Subcutaneous adipose tissue (tissue), 4 donors: ENCODE measurements around the gene RABEP2. TPM values are rescaled to one million over a fixed set of nuclear protein-coding genes. Genes with fewer than 3 reads are reported as not detected.

Experiments used
- total RNA-seq, 4 donors: library from RNA; depleted of rRNA; stranded (reverse); fragments of >200 nt; gene quantifications; one replicate each; pipeline ENCODE4 v1.1.0, GENCODE V29; 2016
- TF ChIP-seq, protein P1 (sequence below): fragments of 450-650 bp; IDR thresholded peaks from one replicate; pipeline ENCODE4 v1.5.1; 2016; ENCODE audit warnings: low read depth, mild to moderate bottlenecking, control low read depth, antibody characterized with exemption, moderate library complexity

The RABEP2 gene
- total RNA-seq, 4 donors from 2014 or later, result 9.0 to 19.6 (median 16.4) TPM

- TF ChIP-seq, protein P1, sequence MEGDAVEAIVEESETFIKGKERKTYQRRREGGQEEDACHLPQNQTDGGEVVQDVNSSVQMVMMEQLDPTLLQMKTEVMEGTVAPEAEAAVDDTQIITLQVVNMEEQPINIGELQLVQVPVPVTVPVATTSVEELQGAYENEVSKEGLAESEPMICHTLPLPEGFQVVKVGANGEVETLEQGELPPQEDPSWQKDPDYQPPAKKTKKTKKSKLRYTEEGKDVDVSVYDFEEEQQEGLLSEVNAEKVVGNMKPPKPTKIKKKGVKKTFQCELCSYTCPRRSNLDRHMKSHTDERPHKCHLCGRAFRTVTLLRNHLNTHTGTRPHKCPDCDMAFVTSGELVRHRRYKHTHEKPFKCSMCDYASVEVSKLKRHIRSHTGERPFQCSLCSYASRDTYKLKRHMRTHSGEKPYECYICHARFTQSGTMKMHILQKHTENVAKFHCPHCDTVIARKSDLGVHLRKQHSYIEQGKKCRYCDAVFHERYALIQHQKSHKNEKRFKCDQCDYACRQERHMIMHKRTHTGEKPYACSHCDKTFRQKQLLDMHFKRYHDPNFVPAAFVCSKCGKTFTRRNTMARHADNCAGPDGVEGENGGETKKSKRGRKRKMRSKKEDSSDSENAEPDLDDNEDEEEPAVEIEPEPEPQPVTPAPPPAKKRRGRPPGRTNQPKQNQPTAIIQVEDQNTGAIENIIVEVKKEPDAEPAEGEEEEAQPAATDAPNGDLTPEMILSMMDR, result no peak
Observed at GRCh38 chr16:28936784-28937155, 11.7 kb upstream of the RABEP2 start.

DNA sequence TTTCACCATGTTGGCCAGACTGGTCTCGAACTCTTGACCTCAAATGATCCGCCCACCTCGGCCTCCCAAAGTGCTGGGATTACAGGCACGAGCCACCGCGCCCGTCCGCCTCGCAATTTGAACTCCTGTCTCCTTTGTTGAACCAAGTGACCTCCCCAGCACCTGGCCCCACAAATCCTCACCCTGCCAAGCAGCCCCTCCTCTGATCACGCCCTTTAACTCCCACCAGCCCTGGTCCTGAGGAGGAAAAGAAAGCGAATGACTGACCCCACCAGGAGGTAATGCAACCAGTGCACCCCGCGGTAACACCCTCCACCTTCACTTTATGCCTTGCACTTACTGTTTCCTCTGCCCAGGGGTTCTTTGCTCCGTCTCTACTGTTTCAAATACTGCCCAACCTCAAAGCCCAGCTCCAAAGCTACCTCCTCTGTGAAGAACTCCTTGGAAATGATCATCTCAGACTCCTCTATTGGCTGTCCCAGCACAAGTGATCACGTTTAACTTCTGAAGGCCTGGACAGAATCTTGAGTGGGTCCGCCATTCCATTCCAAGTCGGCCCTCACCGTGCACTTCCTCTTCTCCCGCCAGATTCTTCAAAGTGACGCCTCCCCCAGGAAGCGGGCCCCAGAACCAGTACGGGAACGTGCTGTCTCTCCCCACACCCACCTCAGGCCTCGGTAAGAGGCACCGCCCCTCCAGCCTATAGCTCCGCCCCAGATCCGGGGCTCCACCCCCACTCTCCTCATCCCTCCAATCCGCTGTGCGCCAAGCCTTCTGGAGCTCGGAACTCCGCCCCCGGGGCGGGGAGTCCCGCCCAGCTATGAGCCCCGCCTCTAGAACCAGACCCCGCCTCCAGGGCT is 11.1 kb upstream of the RABEP2 start:
- TF ChIP-seq, protein P1, result no peak

DNA sequence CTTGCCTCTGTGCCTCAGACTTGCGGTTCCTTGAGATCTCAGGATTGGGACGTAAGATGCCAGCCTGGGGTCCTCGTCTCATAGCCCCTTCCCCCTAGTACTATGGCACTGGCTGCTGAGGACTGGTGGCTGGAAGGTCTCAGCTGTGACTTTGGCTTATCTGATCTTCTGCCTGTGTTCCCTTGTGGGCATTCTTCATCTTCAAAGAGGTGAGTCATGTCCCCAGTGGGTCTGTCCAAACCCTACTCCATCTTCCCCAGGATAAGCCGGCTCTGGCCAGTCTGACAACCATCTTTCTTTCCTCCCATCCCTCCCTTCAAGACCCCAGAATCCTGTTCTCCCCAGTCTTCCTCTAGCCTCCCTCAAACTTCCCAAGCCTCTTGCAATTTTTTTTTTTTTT is 10.3 kb upstream of the RABEP2 start:
- TF ChIP-seq, protein P1, result no peak

DNA sequence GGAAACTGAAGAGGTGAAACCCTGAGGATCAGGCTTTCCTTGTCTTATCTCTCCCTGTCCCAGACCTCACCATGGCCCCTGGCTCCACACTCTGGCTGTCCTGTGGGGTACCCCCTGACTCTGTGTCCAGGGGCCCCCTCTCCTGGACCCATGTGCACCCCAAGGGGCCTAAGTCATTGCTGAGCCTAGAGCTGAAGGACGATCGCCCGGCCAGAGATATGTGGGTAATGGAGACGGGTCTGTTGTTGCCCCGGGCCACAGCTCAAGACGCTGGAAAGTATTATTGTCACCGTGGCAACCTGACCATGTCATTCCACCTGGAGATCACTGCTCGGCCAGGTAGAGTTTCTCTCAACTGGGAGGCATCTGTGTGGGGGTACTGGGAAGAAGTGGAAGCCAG is 8.1 kb upstream of the RABEP2 start:
- TF ChIP-seq, protein P1, result no peak

DNA sequence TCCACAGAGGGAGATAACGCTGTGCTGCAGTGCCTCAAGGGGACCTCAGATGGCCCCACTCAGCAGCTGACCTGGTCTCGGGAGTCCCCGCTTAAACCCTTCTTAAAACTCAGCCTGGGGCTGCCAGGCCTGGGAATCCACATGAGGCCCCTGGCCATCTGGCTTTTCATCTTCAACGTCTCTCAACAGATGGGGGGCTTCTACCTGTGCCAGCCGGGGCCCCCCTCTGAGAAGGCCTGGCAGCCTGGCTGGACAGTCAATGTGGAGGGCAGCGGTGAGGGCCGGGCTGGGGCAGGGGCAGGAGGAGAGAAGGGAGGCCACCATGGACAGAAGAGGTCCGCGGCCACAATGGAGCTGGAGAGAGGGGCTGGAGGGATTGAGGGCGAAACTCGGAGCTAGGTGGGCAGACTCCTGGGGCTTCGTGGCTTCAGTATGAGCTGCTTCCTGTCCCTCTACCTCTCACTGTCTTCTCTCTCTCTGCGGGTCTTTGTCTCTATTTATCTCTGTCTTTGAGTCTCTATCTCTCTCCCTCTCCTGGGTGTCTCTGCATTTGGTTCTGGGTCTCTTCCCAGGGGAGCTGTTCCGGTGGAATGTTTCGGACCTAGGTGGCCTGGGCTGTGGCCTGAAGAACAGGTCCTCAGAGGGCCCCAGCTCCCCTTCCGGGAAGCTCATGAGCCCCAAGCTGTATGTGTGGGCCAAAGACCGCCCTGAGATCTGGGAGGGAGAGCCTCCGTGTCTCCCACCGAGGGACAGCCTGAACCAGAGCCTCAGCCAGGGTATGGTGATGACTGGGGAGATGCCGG is 7.5 kb upstream of the RABEP2 start:
- TF ChIP-seq, protein P1, result no peak

- TF ChIP-seq, protein P1, result no peak
Observed at GRCh38 chr16:28931801-28932225, 6.8 kb upstream of the RABEP2 start, which contains the start of gene CD19. TSS of gene CD19 (plus strand) at chr16:28931971. CDS start at chr16:28932001, 30 bp downstream.

- TF ChIP-seq, protein P1, result no peak
Observed at GRCh38 chr16:28930652-28931051, 5.6 kb upstream of the RABEP2 start.
